Fibroblast of lung (primary cell): ENCODE results near the gene ZNF277. TPM values are rescaled to one million over a fixed set of nuclear protein-coding genes. Genes with fewer than 3 reads are reported as not detected.

Source experiments
- DNase-seq, 2 donors: peaks; one replicate each; pipeline versions ENCODE4 v3.0.0 to v3.0.0-alpha.2; 2010; ENCODE audit warnings: low read depth in 2 of 2
- H2AFZ ChIP-seq: 2 replicates; pipeline ENCODE4 v1.5.1; 2012; ENCODE audit warnings: low read length, control low read depth, inconsistent platforms
- H3K27ac ChIP-seq: 2 replicates; pipeline ENCODE4 v1.5.1; 2011; ENCODE audit warnings: low read length, control low read depth; ENCODE audit not compliant: insufficient read depth
- H3K27me3 ChIP-seq: 2 replicates; pipeline ENCODE4 v1.5.1; 2011; ENCODE audit warnings: mild to moderate bottlenecking, low read length; ENCODE audit not compliant: control insufficient read depth, insufficient read depth
- H3K36me3 ChIP-seq: 2 replicates; pipeline ENCODE4 v1.5.1; 2011; ENCODE audit warnings: low read length; ENCODE audit not compliant: control insufficient read depth, insufficient read depth
- H3K4me1 ChIP-seq: 2 replicates; pipeline ENCODE4 v1.5.1; 2011; ENCODE audit warnings: low read length; ENCODE audit not compliant: control insufficient read depth, insufficient read depth; ENCODE audit errors: extremely low read depth
- H3K4me2 ChIP-seq: 2 replicates; pipeline ENCODE4 v1.5.1; 2011; ENCODE audit warnings: low read length, control low read depth; ENCODE audit not compliant: insufficient read depth; ENCODE audit errors: extremely low read depth
- H3K4me3 ChIP-seq, 4 experiments: fragments of 200-600 bp in 1 of 4; sonication (generic) in 1 of 4; replicated peaks in 1 of 4; 2 replicates each; pipeline ENCODE4 v1.5.1; 2011 to 2016; ENCODE audit warnings: low read length in 4 of 4, low read depth in 3 of 4, mild to moderate bottlenecking in 3 of 4, control low read depth in 2 of 4, inconsistent platforms in 1 of 4, mixed read lengths in 1 of 4; ENCODE audit not compliant: insufficient read depth in 1 of 4; ENCODE audit errors: control extremely low read depth in 1 of 4
- H3K79me2 ChIP-seq: 2 replicates; pipeline ENCODE4 v1.5.1; 2012; ENCODE audit warnings: mild to moderate bottlenecking, low read length, inconsistent platforms; ENCODE audit not compliant: control insufficient read depth, insufficient read depth
- H3K9ac ChIP-seq: 2 replicates; pipeline ENCODE4 v1.5.1; 2011; ENCODE audit warnings: mild to moderate bottlenecking, low read length, control low read depth; ENCODE audit not compliant: insufficient read depth
- H3K9me3 ChIP-seq: 2 replicates; pipeline ENCODE4 v1.5.1; 2012; ENCODE audit warnings: low read depth, low read length; ENCODE audit not compliant: control insufficient read depth, insufficient read depth
- H4K20me1 ChIP-seq: 2 replicates; pipeline ENCODE4 v1.5.1; 2011; ENCODE audit warnings: low read length; ENCODE audit not compliant: control insufficient read depth, insufficient read depth; ENCODE audit errors: extremely low read depth
- CTCF ChIP-seq, 2 donors: IDR thresholded peaks in 1 of 2; conservative IDR thresholded peaks in 1 of 2; 1 replicate in 1 of 2; 2 replicates in 1 of 2; pipeline ENCODE4 v1.5.1; 2011 to 2012; ENCODE audit warnings: low read length in 2 of 2, control low read depth in 1 of 2, inconsistent platforms in 1 of 2, low read depth in 1 of 2, mild to moderate bottlenecking in 1 of 2
- EZH2 ChIP-seq: IDR thresholded peaks from 2 replicates; pipeline ENCODE4 v1.5.1; 2012; ENCODE audit warnings: low read length, control low read depth, mild to moderate bottlenecking; ENCODE audit errors: missing control alignments
- polyA minus RNA-seq: library from RNA; depleted of rRNA, polyadenylated mRNA; stranded (reverse); fragments of >200 nt; gene quantifications from 2 replicates; pipeline ENCODE4 v1.2.3, GENCODE V29; 2011; ENCODE audit warnings: low replicate concordance
- polyA plus RNA-seq, 2 donors: library from polyadenylated mRNA; depleted of rRNA in 1 of 2; stranded (reverse) in 1 of 2; unstranded in 1 of 2; fragments of >200 nt; gene quantifications; 2 replicates each; pipeline ENCODE4 v1.2.1, GENCODE V29; 2011 to 2012; ENCODE audit warnings: missing spikeins in 1 of 2
- total RNA-seq: library from RNA; depleted of rRNA; stranded (reverse); fragments of >200 nt; gene quantifications from 2 replicates; pipeline ENCODE4 v1.2.1, GENCODE V29; 2014

The ZNF277 gene
- total RNA-seq (66.6 and 83.0 TPM in 2 replicates), polyA plus RNA-seq (16.8 and 23.1 TPM in 2 replicates), polyA minus RNA-seq (0.30 and 3.0 TPM in 2 replicates)
- polyA plus RNA-seq (2012): 12.4 and 15.8 TPM in 2 replicates

GRCh38 chr7:112206238-112206990 lies at the start of gene ZNF277, which contains the start of gene DOCK4:
TSS of gene ZNF277 (plus strand) at chr7:112206695. CDS start at chr7:112206717, 22 bp downstream.
TSS of gene DOCK4 (minus strand) at chr7:112206399. CDS start at chr7:112206138, 261 bp downstream.
- H3K4me3 ChIP-seq: peak within 1 kb of the TSS; percentile 83 to 100 (median 98)
- H4K20me1 ChIP-seq: no peaks in the 10 kb centered on the region
- peak within 1 kb of the TSS; percentile 79 for H3K9ac ChIP-seq
- no peaks in the 10 kb centered on the region for H3K36me3 ChIP-seq
- no peaks in the 10 kb centered on the region for H3K27me3 ChIP-seq
- H3K9me3 ChIP-seq: no peaks in the 10 kb centered on the region
- H3K79me2 ChIP-seq: peaks cover 52% of the 10 kb centered on the region
- H3K27ac ChIP-seq: peak within 1 kb of the TSS; percentile 91
- TF ChIP-seq CTCF (conservative IDR thresholded peaks at IDR 0.05 in 1 of 2, IDR thresholded peaks at IDR 0.05 in 1 of 2; ENCODE audit: low read depth in 1 of 2, low read length in 2 of 2) (peak in 1 of 2 donors; percentile 10), EZH2 (no peak)
- H2AFZ ChIP-seq: peak within 1 kb of the TSS; percentile 92
- H3K4me1 ChIP-seq: no peaks in the 10 kb centered on the region
- peak; percentile 98 to 99 for DNase-seq
- H3K4me2 ChIP-seq: peak within 1 kb of the TSS; percentile 90

GRCh38 chr7:112157072-112157471 lies 49.4 kb upstream of the ZNF277 start:
- Histone ChIP-seq H3K27ac (no peak overlapping the region), H4K20me1 (no peaks in the 10 kb centered on the region), H3K36me3 (no peaks in the 10 kb centered on the region), H3K9ac (no peak overlapping the region), H2AFZ (no peak overlapping the region), H3K4me3 (no peak overlapping the region), H3K79me2 (peaks cover 1% of the 10 kb centered on the region), H3K4me1 (peaks cover 7% of the 10 kb centered on the region), H3K27me3 (no peaks in the 10 kb centered on the region), H3K9me3 (no peaks in the 10 kb centered on the region), H3K4me2 (peak overlapping the region; percentile 7)
- no peak for TF ChIP-seq EZH2
- TF ChIP-seq CTCF (conservative IDR thresholded peaks at IDR 0.05 in 1 of 2, IDR thresholded peaks at IDR 0.05 in 1 of 2; ENCODE audit: low read depth in 1 of 2, low read length in 2 of 2): no peak
- peak; percentile 73 to 97 for DNase-seq

GRCh38 chr7:112159351-112159750 lies 47.1 kb upstream of the ZNF277 start:
- H3K27me3 ChIP-seq: no peaks in the 10 kb centered on the region
- no peak for TF ChIP-seq CTCF (conservative IDR thresholded peaks at IDR 0.05 in 1 of 2, IDR thresholded peaks at IDR 0.05 in 1 of 2; ENCODE audit: low read depth in 1 of 2, low read length in 2 of 2)
- TF ChIP-seq EZH2: no peak

More at GRCh38 chr7:112159351-112159750, 47.1 kb upstream of the ZNF277 start:
- Histone ChIP-seq H3K27ac (no peak overlapping the region), H4K20me1 (no peaks in the 10 kb centered on the region), H2AFZ (no peak overlapping the region), H3K9ac (no peak overlapping the region), H3K4me1 (peaks cover 8% of the 10 kb centered on the region), H3K4me2 (no peak overlapping the region), H3K79me2 (peaks cover 1% of the 10 kb centered on the region), H3K36me3 (no peaks in the 10 kb centered on the region), H3K9me3 (no peaks in the 10 kb centered on the region), H3K4me3 (no peak overlapping the region)
- no peak for DNase-seq
